ENCODE data around the gene ZNF428. TPM values are rescaled to one million over a fixed set of nuclear protein-coding genes. Genes with fewer than 3 reads are reported as not detected.

Gene ZNF428
- total RNA-seq, 4 donors from 2014 or later, result 28.9 to 61.5 (median 33.5) TPM

- 82 to 84% methylated on average over 30 to 31 of the region's 32 CpGs for WGBS, 2 donors
- Histone ChIP-seq H3K4me3 (replicated peaks in 1 of 3) (no peak overlapping the region), H3K27ac (no peak overlapping the region), H3K9me3 (no peaks in the 10 kb centered on the region), H3K36me3 (no peaks in the 10 kb centered on the region), H3K27me3 (no peaks in the 10 kb centered on the region), H3K4me1 (no peaks in the 10 kb centered on the region)
- intact Hi-C loops (cut with DNase I), result no loop called here
- DNase-seq, result no peak
- no peak for TF ChIP-seq CTCF (IDR thresholded peaks at IDR 0.05)
- TF ChIP-seq POLR2A (IDR thresholded peaks at IDR 0.05), result no peak
Observed at GRCh38 chr19:43625918-43626579, 6.6 kb upstream of the ZNF428 start.

GRCh38 chr19:43624933-43625332, 5.5 kb upstream of the ZNF428 start:
- peaks cover 0 to 3% of the 10 kb centered on the region in 2 donors for H3K4me1 ChIP-seq
- no peaks in the 10 kb centered on the region for H3K27me3 ChIP-seq
- no peak overlapping the region for H3K27ac ChIP-seq
- H3K4me3 ChIP-seq (replicated peaks in 1 of 3), result no peak overlapping the region
- 38 to 41% methylated on average over 25 to 30 of the region's 30 CpGs for WGBS, 2 donors
- no peak for TF ChIP-seq CTCF (IDR thresholded peaks at IDR 0.05)
- no peaks in the 10 kb centered on the region for H3K36me3 ChIP-seq
- intact Hi-C loops (cut with DNase I), result no loop called here
- H3K9me3 ChIP-seq, result no peaks in the 10 kb centered on the region
- peak; percentile 15 to 22 for DNase-seq

- H3K27ac ChIP-seq, result no peak overlapping the region
- H3K9me3 ChIP-seq, result no peaks in the 10 kb centered on the region
- 84 to 91% methylated on average over 35 of the region's 35 CpGs for WGBS, 2 donors
- peaks cover 0 to 4% of the 10 kb centered on the region in 2 donors for H3K4me1 ChIP-seq
- no peaks in the 10 kb centered on the region for H3K27me3 ChIP-seq
- DNase-seq, result no peak
- TF ChIP-seq POLR2A (IDR thresholded peaks at IDR 0.05) (no peak), CTCF (IDR thresholded peaks at IDR 0.05) (no peak)
- intact Hi-C loops (cut with DNase I), result no loop called here
- H3K4me3 ChIP-seq (replicated peaks in 1 of 3), result no peak overlapping the region
- no peaks in the 10 kb centered on the region for H3K36me3 ChIP-seq
Observed at GRCh38 chr19:43623889-43624670, 4.7 kb upstream of the ZNF428 start.

- whole genome bisulfite sequencing, 2 donors, result 78 to 83% methylated on average over 1 of the region's 1 CpG
- DNase-seq, result no peak
Observed at GRCh38 chr19:43622956-43623355, 3.5 kb upstream of the ZNF428 start.

More at GRCh38 chr19:43622956-43623355, 3.5 kb upstream of the ZNF428 start:
- intact Hi-C loops (cut with DNase I), result no loop called here
- H3K27ac ChIP-seq, result no peak overlapping the region
- no peaks in the 10 kb centered on the region for H3K27me3 ChIP-seq
- H3K36me3 ChIP-seq, result no peaks in the 10 kb centered on the region
- peaks cover 7 to 10% of the 10 kb centered on the region in 2 donors for H3K4me1 ChIP-seq
- H3K9me3 ChIP-seq, result no peaks in the 10 kb centered on the region
- TF ChIP-seq CTCF (IDR thresholded peaks at IDR 0.05) (no peak), POLR2A (IDR thresholded peaks at IDR 0.05) (no peak)
- no peak overlapping the region for H3K4me3 ChIP-seq (replicated peaks in 1 of 3)

All from thyroid gland (tissue), 4 donors.